ENCODE measurements around the gene TM9SF1. TPM values are rescaled to one million over a fixed set of nuclear protein-coding genes. Genes with fewer than 3 reads are reported as not detected.
A peak's percentile ranks its signal among the peaks of the same experiment; 100 is the strongest.

Gene TM9SF1
- total and polyA plus RNA-seq, 2 of the 13 experiments (the other 11 are each of a cell fraction or from before 2014, with no cell fraction given): 83.2 to 110 TPM

DNA sequence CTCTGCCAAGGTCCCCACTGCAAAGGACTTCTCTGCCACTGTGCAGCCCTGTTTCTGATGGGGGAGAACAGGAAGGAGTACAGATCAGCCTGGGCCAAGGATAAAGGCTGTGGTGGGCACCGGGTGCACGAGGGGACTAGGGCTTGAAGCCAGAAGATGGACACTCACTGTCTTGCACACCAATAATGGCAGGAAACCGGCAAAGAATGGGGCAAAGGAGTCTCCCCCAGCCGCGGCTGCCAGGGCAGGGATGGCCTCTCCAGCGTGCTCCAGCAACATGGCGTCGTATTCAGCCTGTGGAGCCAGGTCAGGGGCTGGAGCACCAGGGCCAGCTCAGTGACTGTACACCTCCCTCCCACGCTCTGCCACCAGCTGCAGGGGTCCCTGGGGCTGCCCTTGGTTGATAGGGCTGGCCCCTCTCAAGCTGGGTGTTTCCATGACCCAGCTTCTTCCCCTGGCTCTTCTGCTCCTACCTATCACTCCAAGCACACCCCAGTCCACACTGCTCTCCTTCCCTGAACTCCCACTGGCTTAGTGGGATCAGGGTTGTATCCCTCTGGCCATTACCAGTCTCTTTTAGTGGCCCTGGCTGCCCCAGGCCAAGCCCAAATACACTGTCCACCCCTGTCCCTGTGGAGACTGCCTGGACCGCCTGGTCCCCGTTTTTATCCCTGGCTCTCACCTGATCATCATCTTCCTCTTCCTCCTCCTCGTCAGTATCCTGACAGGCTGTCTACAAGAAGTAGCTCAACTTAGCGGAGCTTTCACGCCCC is 12.9 kb downstream of the TM9SF1 start:
- no peak overlapping the region for H3K27ac ChIP-seq (ENCODE audit: extremely low read length, insufficient read depth, low read length)
- no peak overlapping the region for H3K9ac ChIP-seq (ENCODE audit: insufficient read depth, low read depth, low read length)
- H2AFZ ChIP-seq (ENCODE audit: low read length): no peak overlapping the region
- peaks cover 6% of the 10 kb centered on the region for H3K4me1 ChIP-seq (ENCODE audit: insufficient read depth, low read length)
- H3K4me2 ChIP-seq (ENCODE audit: low read depth, low read length): no peak overlapping the region
- intact Hi-C loops (cut with micrococcal nuclease; ENCODE audit: unreplicated experiment) (no loop called here), in situ Hi-C loops (cut with HindIII; ENCODE audit: extremely low pct_ligation_motif_present, low pct_unique_long_range_greater_than_20kb) (no loop called here)
- no peak; the same call in 2 of the 3 replicates for ATAC-seq
- no peak for DNase-seq (ENCODE audit: low spot score)
- BruUV-seq (replicated peaks): no TSS peak
- no peak overlapping the region for H3K4me3 ChIP-seq (replicated peaks in 1 of 3; ENCODE audit: insufficient read depth in 1 of 3, low read depth in 2 of 3, low read length in 3 of 3)
- H3K79me2 ChIP-seq (ENCODE audit: insufficient read depth, low read length): peaks cover 6% of the 10 kb centered on the region
- H3K27me3 ChIP-seq (ENCODE audit: control insufficient read depth in 1 of 2, insufficient read depth in 2 of 2, low read length in 2 of 2): no peaks in the 10 kb centered on the region
- ChIA-PET CTCF (ENCODE audit: low intra/inter-chr PET ratio, low total read pairs) (no interaction called here), POLR2A (interaction anchor here (1.0 to 8.1 kb wide), 7 partner anchors 13 to 124 kb away, joined by 3 to 53 read pairs (median 13); partner anchors contain the start of genes CHMP4A, IRF9, PCK2 and PSME2)
- no peaks in the 10 kb centered on the region for H4K20me1 ChIP-seq (ENCODE audit: insufficient read depth, low read length)
- H3K36me3 ChIP-seq (replicated peaks in 1 of 2; ENCODE audit: control insufficient read depth in 1 of 2, insufficient read depth in 2 of 2, low read length in 2 of 2): peaks cover 84 to 96% of the 10 kb centered on the region in 2 experiments
- 0 out of 2 replicates have a peak, but pooled peaks have one; percentile 3 for TF ChIP-seq BORCS8-MEF2B (CRISPR knock-in tag; IDR thresholded peaks at IDR 0.05)
- TF ChIP-seq PTBP1 (IDR thresholded peaks at IDR 0.05; ENCODE audit: low read depth, low read length, poor library complexity, severe bottlenecking): no peak
- TF ChIP-seq SSRP1 (CRISPR knock-in tag; IDR thresholded peaks at IDR 0.05): 0 out of 2 replicates have a peak, but pooled peaks have one; percentile 34
- TF ChIP-seq, protein P1, sequence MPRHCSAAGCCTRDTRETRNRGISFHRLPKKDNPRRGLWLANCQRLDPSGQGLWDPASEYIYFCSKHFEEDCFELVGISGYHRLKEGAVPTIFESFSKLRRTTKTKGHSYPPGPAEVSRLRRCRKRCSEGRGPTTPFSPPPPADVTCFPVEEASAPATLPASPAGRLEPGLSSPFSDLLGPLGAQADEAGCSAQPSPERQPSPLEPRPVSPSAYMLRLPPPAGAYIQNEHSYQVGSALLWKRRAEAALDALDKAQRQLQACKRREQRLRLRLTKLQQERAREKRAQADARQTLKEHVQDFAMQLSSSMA (CRISPR knock-in tag; IDR thresholded peaks at IDR 0.05): 0 out of 2 replicates have a peak, but pooled peaks have one; percentile 30
- TF ChIP-seq ATAD3A (CRISPR knock-in tag; IDR thresholded peaks at IDR 0.05): no peak
- peak; percentile 36 for TF ChIP-seq RBM22 (optimal IDR thresholded peaks at IDR 0.05; ENCODE audit: low read length)
- TF ChIP-seq ZNF720 (CRISPR knock-in tag; IDR thresholded peaks at IDR 0.05): no peak
- TF ChIP-seq POLR2A (IDR thresholded peaks at IDR 0.05; ENCODE audit: insufficient read depth in 1 of 2, low read depth in 2 of 2, low read length in 2 of 2): 0 out of 4 replicates have a peak, but pooled peaks of 1 of the 2 experiments have one; percentile 11
- no peak for TF ChIP-seq MAFK (conservative IDR thresholded peaks at IDR 0.05 in 1 of 2, IDR thresholded peaks at IDR 0.05 in 1 of 2; ENCODE audit: low read length in 2 of 2)
- 0 out of 2 replicates have a peak, but pooled peaks have one; percentile 17 for TF ChIP-seq MXD3 (CRISPR knock-in tag; IDR thresholded peaks at IDR 0.05)
- TF ChIP-seq RBFOX2 (IDR thresholded peaks at IDR 0.05; ENCODE audit: low read depth, low read length): peak; percentile 47; the same call in 1 of the 2 replicates
- TF ChIP-seq ZFAT (CRISPR knock-in tag; conservative IDR thresholded peaks at IDR 0.05): no peak
- TF ChIP-seq ZNF841 (CRISPR knock-in tag; IDR thresholded peaks at IDR 0.05; ENCODE audit: borderline replicate concordance): no peak
- TF ChIP-seq ZNF34 (CRISPR knock-in tag; IDR thresholded peaks at IDR 0.05; ENCODE audit: borderline replicate concordance): 0 out of 2 replicates have a peak, but pooled peaks have one; percentile 15
- no peak for TF ChIP-seq ZBED4 (CRISPR knock-in tag; IDR thresholded peaks at IDR 0.05; ENCODE audit: borderline replicate concordance)
- TF ChIP-seq PAF1 (CRISPR knock-in tag; IDR thresholded peaks at IDR 0.05): peak; percentile 66; the same call in 1 of the 2 replicates
- no peaks in the 10 kb centered on the region for H3K9me3 ChIP-seq (ENCODE audit: low read length)
- no peak for FAIRE-seq
- 98% methylated on average over 14 of the region's 14 CpGs for WGBS (ENCODE audit: low lambda C conversion rate)
